ENCODE measurements around the gene B3GAT1.

Gene B3GAT1

DNA sequence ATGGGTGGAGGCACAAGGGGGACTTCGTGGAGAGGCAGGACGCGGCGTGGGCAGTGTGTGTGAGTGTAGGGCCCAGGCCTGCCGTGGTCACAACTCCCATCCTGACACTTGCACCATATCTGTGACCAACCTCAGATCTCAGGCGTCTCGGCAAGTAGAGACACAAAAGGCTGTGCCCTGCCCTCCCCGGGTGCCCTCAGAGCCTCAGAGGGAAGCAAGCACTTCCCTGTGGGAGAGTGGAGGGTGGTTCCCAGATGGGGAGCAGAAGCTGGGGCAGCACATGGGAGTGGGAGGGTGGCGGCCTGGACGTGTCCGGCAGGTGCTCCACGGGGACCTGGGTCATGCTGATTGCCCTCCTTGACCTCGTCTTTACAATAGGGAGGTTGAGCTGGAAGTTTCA lies 20.4 kb downstream of the B3GAT1 start:
- H3K9me3 ChIP-seq (replicated peaks; ENCODE audit: insufficient read depth, low read length) = no peaks in the 10 kb centered on the region
- TF ChIP-seq, protein P1, sequence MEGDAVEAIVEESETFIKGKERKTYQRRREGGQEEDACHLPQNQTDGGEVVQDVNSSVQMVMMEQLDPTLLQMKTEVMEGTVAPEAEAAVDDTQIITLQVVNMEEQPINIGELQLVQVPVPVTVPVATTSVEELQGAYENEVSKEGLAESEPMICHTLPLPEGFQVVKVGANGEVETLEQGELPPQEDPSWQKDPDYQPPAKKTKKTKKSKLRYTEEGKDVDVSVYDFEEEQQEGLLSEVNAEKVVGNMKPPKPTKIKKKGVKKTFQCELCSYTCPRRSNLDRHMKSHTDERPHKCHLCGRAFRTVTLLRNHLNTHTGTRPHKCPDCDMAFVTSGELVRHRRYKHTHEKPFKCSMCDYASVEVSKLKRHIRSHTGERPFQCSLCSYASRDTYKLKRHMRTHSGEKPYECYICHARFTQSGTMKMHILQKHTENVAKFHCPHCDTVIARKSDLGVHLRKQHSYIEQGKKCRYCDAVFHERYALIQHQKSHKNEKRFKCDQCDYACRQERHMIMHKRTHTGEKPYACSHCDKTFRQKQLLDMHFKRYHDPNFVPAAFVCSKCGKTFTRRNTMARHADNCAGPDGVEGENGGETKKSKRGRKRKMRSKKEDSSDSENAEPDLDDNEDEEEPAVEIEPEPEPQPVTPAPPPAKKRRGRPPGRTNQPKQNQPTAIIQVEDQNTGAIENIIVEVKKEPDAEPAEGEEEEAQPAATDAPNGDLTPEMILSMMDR (IDR thresholded peaks at IDR 0.05; ENCODE audit: low read length) = no peak
- no peak for TF ChIP-seq EZH2 (optimal IDR thresholded peaks at IDR 0.05; ENCODE audit: low read depth, low read length)
- no peak for TF ChIP-seq EZH2phosphoT487 (IDR thresholded peaks at IDR 0.05; ENCODE audit: low read length)
- H3K9me2 ChIP-seq (replicated peaks; ENCODE audit: insufficient read depth, low read length) = no peaks in the 10 kb centered on the region
- no peaks in the 10 kb centered on the region for H3K4me1 ChIP-seq (ENCODE audit: low read length)
- H2AFZ ChIP-seq (ENCODE audit: low read length) = no peak overlapping the region
- no peaks in the 10 kb centered on the region for H4K20me1 ChIP-seq (ENCODE audit: insufficient read depth, low read length)
- H3K27ac ChIP-seq (ENCODE audit: low read length) = no peak overlapping the region
- H3K36me3 ChIP-seq (replicated peaks; ENCODE audit: insufficient read depth, low read length) = no peaks in the 10 kb centered on the region
- no peaks in the 10 kb centered on the region for H3K27me3 ChIP-seq (replicated peaks; ENCODE audit: insufficient read depth, low read length)
- H3F3A ChIP-seq (ENCODE audit: insufficient read depth, low read length) = no peaks in the 10 kb centered on the region
- H3K4me2 ChIP-seq (ENCODE audit: low read depth, low read length) = no peak overlapping the region
- no peak overlapping the region for H3K4me3 ChIP-seq (ENCODE audit: low read length)
- no peaks in the 10 kb centered on the region for H3K79me2 ChIP-seq (ENCODE audit: low read length)
- no peak for DNase-seq
- no peak overlapping the region for H3K9ac ChIP-seq (ENCODE audit: low read length)

- no peak overlapping the region for H2AFZ ChIP-seq (ENCODE audit: low read length)
- no peak overlapping the region for H3K4me3 ChIP-seq (ENCODE audit: low read length)
- no peaks in the 10 kb centered on the region for H3K79me2 ChIP-seq (ENCODE audit: low read length)
- no peaks in the 10 kb centered on the region for H3K36me3 ChIP-seq (replicated peaks; ENCODE audit: insufficient read depth, low read length)
- no peak overlapping the region for H3K9ac ChIP-seq (ENCODE audit: low read length)
- no peaks in the 10 kb centered on the region for H3K27me3 ChIP-seq (replicated peaks; ENCODE audit: insufficient read depth, low read length)
- no peak overlapping the region for H3K4me2 ChIP-seq (ENCODE audit: low read depth, low read length)
- H3K9me2 ChIP-seq (replicated peaks; ENCODE audit: insufficient read depth, low read length) = no peaks in the 10 kb centered on the region
- H4K20me1 ChIP-seq (ENCODE audit: insufficient read depth, low read length) = no peaks in the 10 kb centered on the region
- H3K4me1 ChIP-seq (ENCODE audit: low read length) = no peaks in the 10 kb centered on the region
- DNase-seq = no peak
- H3K9me3 ChIP-seq (replicated peaks; ENCODE audit: insufficient read depth, low read length) = no peaks in the 10 kb centered on the region
- no peak for TF ChIP-seq EZH2 (optimal IDR thresholded peaks at IDR 0.05; ENCODE audit: low read depth, low read length)
- no peak for TF ChIP-seq EZH2phosphoT487 (IDR thresholded peaks at IDR 0.05; ENCODE audit: low read length)
- no peaks in the 10 kb centered on the region for H3F3A ChIP-seq (ENCODE audit: insufficient read depth, low read length)
- H3K27ac ChIP-seq (ENCODE audit: low read length) = no peak overlapping the region
These were observed 21.1 kb downstream of the B3GAT1 start for GRCh38 chr11:134390706-134391569.

DNA sequence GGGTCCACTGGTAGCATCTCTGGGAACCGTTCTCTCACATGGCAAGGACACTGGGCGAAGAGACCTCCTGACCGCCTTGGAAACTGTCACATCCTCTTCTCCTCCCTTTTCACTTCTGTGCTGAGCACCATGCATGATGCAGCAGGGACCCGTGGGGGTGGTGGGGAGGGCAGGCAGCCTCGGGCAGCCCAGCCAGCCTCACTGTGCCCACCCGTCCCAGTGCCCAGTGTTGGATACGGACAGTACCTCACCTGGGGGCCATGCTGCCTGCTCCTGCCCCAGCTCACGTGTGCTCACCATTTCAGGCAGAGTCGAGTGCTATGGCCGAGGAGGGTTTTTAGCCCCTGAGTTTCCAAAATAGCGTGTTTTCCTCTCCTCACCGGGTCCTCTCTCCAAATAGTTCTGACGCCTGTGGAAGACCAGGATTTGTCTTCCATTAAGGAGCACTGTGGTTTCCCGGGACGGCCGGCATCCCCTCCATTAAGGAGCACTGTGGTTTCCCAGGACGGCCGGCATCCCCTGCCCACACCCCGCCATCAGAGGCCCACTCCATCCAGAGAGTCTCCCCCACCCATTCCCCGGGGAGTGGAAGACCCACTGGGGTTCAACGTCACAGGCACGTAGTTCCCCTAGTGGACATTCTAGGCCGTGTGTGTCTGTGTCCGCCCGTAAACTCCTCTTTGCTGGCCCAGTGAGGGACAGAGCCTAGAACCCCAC lies 22.4 kb downstream of the B3GAT1 start:
- H3K9ac ChIP-seq (ENCODE audit: low read length) = no peak overlapping the region
- H4K20me1 ChIP-seq (ENCODE audit: insufficient read depth, low read length) = no peaks in the 10 kb centered on the region
- no peaks in the 10 kb centered on the region for H3K36me3 ChIP-seq (replicated peaks; ENCODE audit: insufficient read depth, low read length)
- H3K79me2 ChIP-seq (ENCODE audit: low read length) = no peaks in the 10 kb centered on the region
- H3K4me2 ChIP-seq (ENCODE audit: low read depth, low read length) = no peak overlapping the region
- no peak for DNase-seq
- H3K4me1 ChIP-seq (ENCODE audit: low read length) = no peaks in the 10 kb centered on the region
- H3K9me2 ChIP-seq (replicated peaks; ENCODE audit: insufficient read depth, low read length) = no peaks in the 10 kb centered on the region
- no peaks in the 10 kb centered on the region for H3K27me3 ChIP-seq (replicated peaks; ENCODE audit: insufficient read depth, low read length)
- H3F3A ChIP-seq (ENCODE audit: insufficient read depth, low read length) = no peaks in the 10 kb centered on the region
- TF ChIP-seq EZH2phosphoT487 (IDR thresholded peaks at IDR 0.05; ENCODE audit: low read length) (no peak), EZH2 (optimal IDR thresholded peaks at IDR 0.05; ENCODE audit: low read depth, low read length) (no peak)
- TF ChIP-seq, protein P1 (IDR thresholded peaks at IDR 0.05; ENCODE audit: low read length) = no peak
- no peaks in the 10 kb centered on the region for H3K9me3 ChIP-seq (replicated peaks; ENCODE audit: insufficient read depth, low read length)
- H3K27ac ChIP-seq (ENCODE audit: low read length) = no peak overlapping the region
- no peak overlapping the region for H3K4me3 ChIP-seq (ENCODE audit: low read length)
- H2AFZ ChIP-seq (ENCODE audit: low read length) = no peak overlapping the region
